GM12878 (cell line): ENCODE data around the gene FCF1.

Source experiments
- BRCA1 ChIP-seq: IDR thresholded peaks from 2 replicates; pipeline ENCODE4 v1.6.1; 2011; ENCODE audit warnings: low read depth, low read length, improper control_type of control experiment
- CTCF ChIP-seq, 3 experiments: IDR thresholded peaks in 2 of 3; conservative IDR thresholded peaks in 1 of 3; 2 replicates each; pipeline ENCODE4 v1.5.1; 2011; ENCODE audit warnings: low read depth in 3 of 3, low read length in 3 of 3, mild to moderate bottlenecking in 3 of 3, control low read depth in 2 of 3, moderate library complexity in 2 of 3, inconsistent platforms in 1 of 3, mixed read lengths in 1 of 3; ENCODE audit not compliant: control insufficient read depth in 2 of 3, insufficient read depth in 1 of 3; ENCODE audit errors: extremely low read depth in 1 of 3
- EGR1 ChIP-seq, 2 experiments: IDR thresholded peaks; 1 replicate in 1 of 2; 2 replicates in 1 of 2; pipeline ENCODE4 v1.6.1; 2011 to 2012; ENCODE audit warnings: low read depth in 2 of 2, low read length in 2 of 2, borderline replicate concordance in 1 of 2, mild to moderate bottlenecking in 1 of 2, moderate library complexity in 1 of 2
- POLR2AphosphoS5 ChIP-seq: IDR thresholded peaks from 2 replicates; pipeline ENCODE4 v1.6.1; 2011; ENCODE audit warnings: mild to moderate bottlenecking, low read length, inconsistent platforms
- SIX5 ChIP-seq: IDR thresholded peaks from 2 replicates; pipeline ENCODE4 v1.6.1; 2011; ENCODE audit warnings: mild to moderate bottlenecking, low read depth, low read length, moderate library complexity; ENCODE audit not compliant: severe bottlenecking
- TAF1 ChIP-seq: IDR thresholded peaks from 2 replicates; pipeline ENCODE4 v1.6.1; 2011; ENCODE audit warnings: mild to moderate bottlenecking, low read depth, low read length, borderline replicate concordance
- TCF12 ChIP-seq: IDR thresholded peaks from 2 replicates; pipeline ENCODE4 v1.6.1; 2011; ENCODE audit warnings: low read depth, mild to moderate bottlenecking, low read length
- USF1 ChIP-seq: IDR thresholded peaks from 2 replicates; pipeline ENCODE4 v1.6.1; 2011; ENCODE audit warnings: borderline replicate concordance, low read depth, mild to moderate bottlenecking, moderate library complexity, mixed read lengths, low read length; ENCODE audit not compliant: insufficient read depth; ENCODE audit errors: extremely low read length

- TF ChIP-seq SIX5 (no peak), BRCA1 (no peak), TAF1 (no peak), POLR2AphosphoS5 (no peak), CTCF (IDR thresholded peaks at IDR 0.05 in 2 of 3, conservative IDR thresholded peaks at IDR 0.05 in 1 of 3; ENCODE audit: control insufficient read depth in 2 of 3, extremely low read depth in 1 of 3, insufficient read depth in 1 of 3, low read depth in 3 of 3, low read length in 3 of 3) (no peak), USF1 (no peak), TCF12 (no peak), EGR1 (IDR thresholded peaks at IDR 0.05; ENCODE audit: borderline replicate concordance in 1 of 2, low read depth in 2 of 2, low read length in 2 of 2) (no peak)
Observed at GRCh38 chr14:74739293-74740030, 26.5 kb downstream of the FCF1 start.
